Left ventricle myocardium inferior (tissue), 1 donor: ENCODE data around the gene THUMPD2. TPM values are rescaled to one million over a fixed set of nuclear protein-coding genes. Genes with fewer than 3 reads are reported as not detected.
A peak's percentile ranks its signal among the peaks of the same experiment; 100 is the strongest.
"Not testable (repeated sequence)": the region's sequence is repeated elsewhere in the genome, so short reads cannot be mapped to it uniquely, and the experiment has no call there.

ENCODE experiments used
- DNase-seq: peaks from one replicate; pipeline ENCODE4 v3.0.0-alpha.2; 2020
- H3K27ac ChIP-seq: fragments of 200-600 bp; replicated peaks from 2 replicates; pipeline ENCODE4 v1.8.0; 2021
- H3K27me3 ChIP-seq: fragments of 200-600 bp; 2 replicates; pipeline ENCODE4 v1.8.0; 2021; ENCODE audit warnings: low read depth
- H3K36me3 ChIP-seq: fragments of 200-600 bp; 2 replicates; pipeline ENCODE4 v1.8.0; 2021
- H3K4me1 ChIP-seq: fragments of 200-600 bp; 2 replicates; pipeline ENCODE4 v1.8.0; 2021
- H3K4me3 ChIP-seq: fragments of 200-600 bp; 2 replicates; pipeline ENCODE4 v1.8.0; 2021; ENCODE audit warnings: mild to moderate bottlenecking, moderate library complexity
- H3K9me3 ChIP-seq: fragments of 200-600 bp; replicated peaks from 2 replicates; pipeline ENCODE4 v1.8.0; 2021
- CTCF ChIP-seq: fragments of 200-600 bp; IDR thresholded peaks from 2 replicates; pipeline ENCODE4 v1.8.0; 2021; ENCODE audit warnings: antibody characterized with exemption, mild to moderate bottlenecking, borderline replicate concordance
- intact Hi-C: fragments of 100-400 bp; cut with micrococcal nuclease; formaldehyde crosslinking; loops from one replicate; pipeline ENCODE4 v1.11.0; 2022
- total RNA-seq: library from RNA; stranded (reverse); fragmentation: NEBNext Ultra II Directional; extraction: Animal tissue kit (Norgen Biotek cat#: 25700); gene quantifications from one replicate; pipeline ENCODE4 v1.2.1, GENCODE V29; 2021
- donor health status: DM: no; HTN: yes; CAD: no; lungs with severe emphysema.

THUMPD2 gene
- total RNA-seq, 1 donor from 2014 or later: 5.9 TPM

DNA sequence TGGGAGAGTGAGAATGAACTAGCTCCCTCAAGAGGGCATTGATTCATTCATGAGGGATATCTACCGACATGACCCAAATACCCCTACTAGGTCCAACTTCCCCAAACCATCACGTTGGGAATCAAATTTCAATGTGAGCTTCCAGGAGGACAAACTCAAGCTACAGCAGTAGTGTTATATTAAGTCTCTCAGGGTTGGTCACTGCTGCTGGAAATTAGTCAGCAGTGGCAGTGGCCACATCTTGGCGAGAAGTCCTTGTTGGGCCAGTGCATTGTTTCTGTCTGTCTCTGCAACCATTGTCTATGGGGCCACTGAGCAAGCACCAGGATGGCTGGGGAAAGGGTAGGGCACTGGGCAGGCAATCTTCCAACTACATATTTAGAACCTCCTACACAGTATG lies 47.5 kb downstream of the THUMPD2 start:
- no peak overlapping the region for H3K4me3 ChIP-seq
- H3K36me3 ChIP-seq: peaks cover 28% of the 10 kb centered on the region
- no peaks in the 10 kb centered on the region for H3K27me3 ChIP-seq
- peaks cover 20% of the 10 kb centered on the region for H3K4me1 ChIP-seq
- intact Hi-C loops: no loop called here
- DNase-seq: no peak
- H3K9me3 ChIP-seq: no peaks in the 10 kb centered on the region
- TF ChIP-seq CTCF: no peak
- H3K27ac ChIP-seq: no peak overlapping the region

DNA sequence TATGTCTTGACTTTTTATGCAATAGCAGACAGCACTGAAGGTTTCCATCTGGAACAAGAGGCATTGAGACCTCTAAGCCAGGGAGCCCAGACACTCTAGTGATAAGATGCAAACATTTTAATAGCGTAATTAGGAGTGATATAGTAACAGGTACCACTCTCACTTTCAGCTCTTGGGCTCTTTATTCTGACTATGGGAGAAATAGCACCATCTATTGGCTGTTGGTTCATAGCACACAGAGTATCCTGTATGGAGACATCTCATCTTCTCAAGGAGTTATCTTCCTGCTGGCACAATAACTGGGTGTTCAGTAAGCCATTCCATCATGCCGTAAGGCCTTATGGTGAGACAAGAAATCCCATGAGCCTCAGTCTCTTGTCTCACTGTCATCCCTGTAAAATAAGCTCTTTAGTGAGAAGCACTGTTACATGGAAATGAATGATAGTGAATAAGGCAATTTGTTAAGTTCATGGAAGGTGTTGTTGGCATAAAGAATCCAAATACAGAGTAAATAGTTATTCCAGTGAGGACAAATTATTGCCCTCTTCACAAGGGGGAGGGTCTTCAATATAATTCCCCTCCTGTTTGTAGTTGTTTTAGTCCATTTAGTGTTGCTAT lies 48.3 kb downstream of the THUMPD2 start:
- H3K9me3 ChIP-seq: no peaks in the 10 kb centered on the region
- intact Hi-C loops: no loop called here
- peaks cover 21% of the 10 kb centered on the region for H3K36me3 ChIP-seq
- H3K4me1 ChIP-seq: peaks cover 20% of the 10 kb centered on the region
- DNase-seq: no peak
- peak; percentile 66 for TF ChIP-seq CTCF
- H3K4me3 ChIP-seq: no peak overlapping the region
- no peaks in the 10 kb centered on the region for H3K27me3 ChIP-seq
- H3K27ac ChIP-seq: no peak overlapping the region

- no peak for TF ChIP-seq CTCF
- intact Hi-C loops: no loop called here
- H3K36me3 ChIP-seq: peaks cover 16% of the 10 kb centered on the region
- H3K4me1 ChIP-seq: peaks cover 20% of the 10 kb centered on the region
- no peaks in the 10 kb centered on the region for H3K27me3 ChIP-seq
- H3K27ac ChIP-seq: no peak overlapping the region
- no peaks in the 10 kb centered on the region for H3K9me3 ChIP-seq
- no peak for DNase-seq
- no peak overlapping the region for H3K4me3 ChIP-seq
Observed at GRCh38 chr2:39730276-39730675, 48.8 kb downstream of the THUMPD2 start.

DNA sequence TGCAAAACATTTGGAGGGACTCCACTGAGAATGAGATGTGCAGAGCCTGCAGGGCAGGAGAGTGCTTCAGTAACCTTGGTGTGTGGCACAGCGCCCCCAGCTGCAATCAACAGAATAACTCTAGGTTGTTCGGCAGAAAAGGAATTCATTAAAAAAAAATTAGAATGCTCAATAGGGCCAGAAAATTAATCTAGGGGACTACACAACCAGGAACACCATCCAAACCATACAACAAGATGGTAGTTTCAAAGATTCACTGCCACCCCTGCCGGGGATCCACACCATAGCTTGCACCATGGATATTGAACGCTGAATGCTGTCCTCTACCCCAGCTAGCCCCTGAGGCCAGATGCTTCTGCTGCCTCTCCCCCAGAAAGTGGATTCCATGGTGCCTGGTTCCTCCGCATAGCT lies 50.1 kb downstream of the THUMPD2 start:
- H3K27ac ChIP-seq: no peak overlapping the region
- intact Hi-C loops: no loop called here
- H3K36me3 ChIP-seq: peaks cover 9% of the 10 kb centered on the region
- DNase-seq: no peak
- H3K9me3 ChIP-seq: no peaks in the 10 kb centered on the region
- H3K27me3 ChIP-seq: no peaks in the 10 kb centered on the region
- H3K4me1 ChIP-seq: peaks cover 26% of the 10 kb centered on the region
- peak; percentile 73 for TF ChIP-seq CTCF
- no peak overlapping the region for H3K4me3 ChIP-seq

DNA sequence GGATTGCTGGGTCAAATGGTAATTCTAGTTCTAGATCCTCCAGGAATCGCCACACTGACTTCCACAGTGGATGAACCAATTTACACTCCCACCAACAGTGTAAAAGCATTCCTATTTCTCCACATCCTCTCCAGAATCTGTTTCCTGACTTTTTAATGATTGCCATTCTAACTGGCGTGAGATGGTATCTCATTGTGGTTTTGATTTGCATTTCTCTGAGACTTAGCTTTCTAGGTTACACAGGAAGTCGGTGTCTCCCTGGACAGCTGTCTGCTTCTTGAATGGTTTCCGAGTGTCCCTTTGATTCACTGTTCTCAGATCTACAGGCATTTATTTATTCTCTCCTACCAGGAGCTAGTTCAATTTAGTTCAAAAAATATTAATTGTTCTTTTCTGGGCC lies 51.0 kb downstream of the THUMPD2 start:
- H3K36me3 ChIP-seq, H3K27ac ChIP-seq, H3K9me3 ChIP-seq, H3K4me3 ChIP-seq, intact Hi-C loops, DNase-seq, H3K27me3 ChIP-seq: not testable (repeated sequence)
- H3K4me1 ChIP-seq: peaks cover 34% of the 10 kb centered on the region

DNA sequence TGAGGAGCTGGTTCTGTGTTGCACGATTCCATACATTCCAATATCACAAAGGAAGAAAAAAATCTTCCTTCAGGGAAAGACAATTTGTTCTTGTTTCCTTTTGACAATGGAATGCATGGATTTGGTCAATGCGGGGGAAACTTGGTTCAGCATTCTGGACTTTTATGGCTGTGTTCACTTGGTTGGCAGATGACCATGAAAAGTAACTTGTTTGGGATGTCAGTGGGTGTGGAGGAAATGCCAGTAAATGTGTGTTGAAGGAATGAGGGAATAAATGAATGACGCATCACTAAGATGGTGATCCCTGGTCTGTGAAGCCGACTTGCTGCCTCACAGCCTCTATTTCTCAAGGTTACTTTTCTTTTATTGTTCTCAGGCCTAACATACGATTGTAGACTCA lies 53.7 kb downstream of the THUMPD2 start:
- H3K4me1 ChIP-seq: peaks cover 25% of the 10 kb centered on the region
- no peak overlapping the region for H3K4me3 ChIP-seq
- intact Hi-C loops: no loop called here
- TF ChIP-seq CTCF: no peak
- H3K9me3 ChIP-seq: no peaks in the 10 kb centered on the region
- no peak overlapping the region for H3K27ac ChIP-seq
- no peaks in the 10 kb centered on the region for H3K27me3 ChIP-seq
- H3K36me3 ChIP-seq: no peaks in the 10 kb centered on the region
- DNase-seq: no peak
